Skeletal muscle tissue (tissue), 4 donors: ENCODE measurements around the gene CHST7. TPM values are rescaled to one million over a fixed set of nuclear protein-coding genes. Genes with fewer than 3 reads are reported as not detected.
"Not testable (repeated sequence)": the region's sequence is repeated elsewhere in the genome, so short reads cannot be mapped to it uniquely, and the experiment has no call there.

Source experiments
- H3K27ac ChIP-seq: one replicate; pipeline ENCODE4 v1.7.0; 2013; ENCODE audit warnings: mild to moderate bottlenecking, low read depth, low read length, inconsistent platforms
- H3K27me3 ChIP-seq, 3 donors: one replicate each; pipeline ENCODE4 v1.7.0; 2013; ENCODE audit warnings: low read length in 3 of 3; ENCODE audit not compliant: control insufficient read depth in 3 of 3, insufficient read depth in 3 of 3
- H3K36me3 ChIP-seq, 3 donors: one replicate each; pipeline ENCODE4 v1.7.0; 2013; ENCODE audit warnings: low read length in 3 of 3; ENCODE audit not compliant: control insufficient read depth in 3 of 3, insufficient read depth in 3 of 3
- H3K4me1 ChIP-seq, 3 donors: one replicate each; pipeline ENCODE4 v1.7.0; 2013; ENCODE audit warnings: low read length in 3 of 3, mild to moderate bottlenecking in 3 of 3; ENCODE audit not compliant: control insufficient read depth in 3 of 3, insufficient read depth in 3 of 3
- H3K4me3 ChIP-seq, 3 donors: one replicate each; pipeline ENCODE4 v1.7.0; 2013; ENCODE audit warnings: low read length in 3 of 3
- H3K9ac ChIP-seq, 3 donors: one replicate each; pipeline ENCODE4 v1.7.0; 2013; ENCODE audit warnings: low read length in 3 of 3, mild to moderate bottlenecking in 3 of 3, moderate library complexity in 2 of 3, low read depth in 1 of 3
- H3K9me3 ChIP-seq, 3 donors: one replicate each; pipeline ENCODE4 v1.7.0; 2013; ENCODE audit warnings: low read length in 3 of 3; ENCODE audit not compliant: control insufficient read depth in 3 of 3
- total RNA-seq: library from RNA; depleted of rRNA; stranded (reverse); fragments of >200 nt; gene quantifications from one replicate; pipeline ENCODE4 v1.2.3, GENCODE V29; 2014
- donor health status: Osteomylitis.

The CHST7 gene, protein sequence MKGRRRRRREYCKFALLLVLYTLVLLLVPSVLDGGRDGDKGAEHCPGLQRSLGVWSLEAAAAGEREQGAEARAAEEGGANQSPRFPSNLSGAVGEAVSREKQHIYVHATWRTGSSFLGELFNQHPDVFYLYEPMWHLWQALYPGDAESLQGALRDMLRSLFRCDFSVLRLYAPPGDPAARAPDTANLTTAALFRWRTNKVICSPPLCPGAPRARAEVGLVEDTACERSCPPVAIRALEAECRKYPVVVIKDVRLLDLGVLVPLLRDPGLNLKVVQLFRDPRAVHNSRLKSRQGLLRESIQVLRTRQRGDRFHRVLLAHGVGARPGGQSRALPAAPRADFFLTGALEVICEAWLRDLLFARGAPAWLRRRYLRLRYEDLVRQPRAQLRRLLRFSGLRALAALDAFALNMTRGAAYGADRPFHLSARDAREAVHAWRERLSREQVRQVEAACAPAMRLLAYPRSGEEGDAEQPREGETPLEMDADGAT
- 8.9 TPM for total RNA-seq

DNA sequence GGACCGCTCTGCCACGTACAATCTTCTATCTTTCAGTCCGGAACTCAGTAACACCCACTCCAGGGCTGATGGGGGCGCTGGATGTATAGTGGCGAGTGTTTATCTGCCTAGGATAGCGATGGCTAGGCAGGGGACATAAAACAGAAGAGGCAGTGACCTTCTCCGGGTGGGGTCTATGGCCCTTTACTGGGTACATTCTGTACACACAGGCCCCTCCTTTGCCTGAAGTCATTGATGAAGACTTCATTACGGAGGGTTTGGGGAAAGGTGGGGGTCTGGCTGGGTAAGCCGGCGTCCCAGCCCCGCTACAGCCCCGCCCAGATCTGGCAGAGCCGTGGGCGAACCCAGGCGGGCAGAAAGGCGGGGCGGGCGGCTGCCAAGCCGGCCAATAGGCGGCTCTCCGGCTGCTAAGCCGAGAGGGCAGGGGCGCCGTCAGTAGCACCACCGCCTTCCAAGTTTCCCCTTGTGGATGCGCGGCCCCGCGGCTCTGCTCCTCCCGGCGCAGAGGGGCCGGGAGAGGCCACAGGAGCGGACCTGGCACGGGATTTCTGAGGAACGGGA lies at the start of gene CHST7:
Gene CHST7, plus strand, starts transcription at position 435 of the 561 bp plus-strand sequence. CDS start 167 bp downstream, outside the sequence.
- H3K4me3 ChIP-seq: peak within 1 kb of the TSS; percentile 60 to 70 (median 68)
- H3K9me3 ChIP-seq: no peaks in the 10 kb centered on the region
- peaks cover 0 to 9% (median 2%) of the 10 kb centered on the region in 3 donors for H3K4me1 ChIP-seq
- no peaks in the 10 kb centered on the region for H3K36me3 ChIP-seq
- peaks cover 0 to 21% (median 11%) of the 10 kb centered on the region in 3 donors for H3K27me3 ChIP-seq
- H3K9ac ChIP-seq: peak within 1 kb of the TSS in 2 of 3 donors; percentile 14 to 40
- H3K27ac ChIP-seq: no peak within 1 kb of the TSS

DNA sequence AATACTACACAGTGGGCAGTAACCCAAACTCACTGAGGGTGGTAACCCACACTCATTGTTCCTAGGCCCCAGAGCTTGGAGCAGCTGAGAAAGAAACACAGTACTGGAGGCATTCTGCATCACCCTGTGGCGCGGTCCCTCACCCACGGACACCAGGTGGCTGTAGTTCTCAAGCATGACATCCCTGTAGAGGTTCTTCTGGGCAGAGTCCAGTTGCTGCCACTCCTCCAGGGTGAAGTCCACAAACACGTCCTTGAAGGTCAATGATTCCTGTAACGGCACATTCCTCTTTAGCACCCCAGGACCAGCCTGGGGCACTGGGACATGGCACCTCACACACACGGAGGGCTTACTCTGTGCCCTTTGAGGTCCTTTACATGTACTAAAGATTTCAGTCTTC lies 44.9 kb upstream of the CHST7 start:
- H3K9me3 ChIP-seq: not testable (repeated sequence)

GRCh38 chrX:46529740-46530403 lies 43.7 kb upstream of the CHST7 start:
- not testable (repeated sequence) for H3K4me3 ChIP-seq, H3K27ac ChIP-seq, H3K27me3 ChIP-seq, H3K4me1 ChIP-seq, H3K9me3 ChIP-seq, H3K9ac ChIP-seq, H3K36me3 ChIP-seq

More for the DNA sequence above, 44.9 kb upstream of the CHST7 start:
- not testable (repeated sequence) for H3K4me3 ChIP-seq, H3K27ac ChIP-seq, H3K4me1 ChIP-seq, H3K36me3 ChIP-seq, H3K27me3 ChIP-seq, H3K9ac ChIP-seq

GRCh38 chrX:46530404-46530908 lies 43.1 kb upstream of the CHST7 start:
- H3K9me3 ChIP-seq, H3K4me1 ChIP-seq, H3K9ac ChIP-seq, H3K36me3 ChIP-seq, H3K4me3 ChIP-seq, H3K27ac ChIP-seq, H3K27me3 ChIP-seq: not testable (repeated sequence)

DNA sequence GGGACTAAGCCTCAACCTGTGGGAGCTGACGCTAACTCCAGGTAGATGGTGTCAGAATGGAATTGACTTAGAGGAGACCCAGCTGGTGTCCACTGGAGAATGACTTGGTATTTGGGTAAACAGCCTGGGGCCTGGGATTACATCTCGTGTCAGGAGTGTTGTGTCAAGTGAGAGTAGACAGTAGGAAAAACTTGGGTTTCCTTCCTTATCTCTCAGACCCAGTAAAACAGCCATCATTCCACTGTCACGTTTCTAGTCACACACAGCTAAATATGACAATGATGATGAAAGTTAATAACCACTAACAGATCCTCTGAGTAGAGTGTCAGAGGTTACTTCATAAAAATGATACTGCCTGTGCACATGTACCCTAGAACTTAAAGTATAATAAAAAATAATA lies 42.1 kb upstream of the CHST7 start:
- Histone ChIP-seq H3K4me3 (no peak overlapping the region), H3K27ac (no peak overlapping the region), H3K4me1 (no peaks in the 10 kb centered on the region), H3K27me3 (no peaks in the 10 kb centered on the region), H3K9ac (no peak overlapping the region), H3K9me3 (no peaks in the 10 kb centered on the region), H3K36me3 (no peaks in the 10 kb centered on the region)

GRCh38 chrX:46543441-46543840 lies 30.1 kb upstream of the CHST7 start:
- Histone ChIP-seq H3K9ac (no peak overlapping the region), H3K36me3 (peaks cover 0 to 9% (median 7%) of the 10 kb centered on the region in 3 donors), H3K27ac (no peak overlapping the region), H3K4me3 (no peak overlapping the region), H3K4me1 (peaks cover 10 to 22% (median 11%) of the 10 kb centered on the region in 3 donors), H3K27me3 (no peaks in the 10 kb centered on the region), H3K9me3 (no peaks in the 10 kb centered on the region)

DNA sequence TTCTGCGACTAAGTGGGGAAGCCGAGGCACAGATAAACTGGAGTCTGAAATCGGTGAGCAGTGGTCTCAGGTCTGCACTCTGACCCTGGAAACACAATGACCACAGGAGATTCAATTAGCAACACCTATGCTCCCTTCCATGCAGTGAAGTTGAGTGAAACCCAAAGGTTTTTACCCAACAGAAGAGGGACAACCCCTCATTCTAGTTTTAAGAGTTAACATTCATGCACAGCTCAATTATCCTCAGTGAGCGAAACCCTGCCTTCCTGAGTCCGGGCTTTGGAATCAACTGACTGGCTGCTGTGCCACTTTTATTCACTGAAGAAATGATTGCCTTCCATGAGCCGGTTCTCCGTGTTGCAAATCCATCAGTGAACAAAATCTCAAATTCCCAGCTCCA lies 29.0 kb upstream of the CHST7 start:
- peaks cover 0 to 10% (median 7%) of the 10 kb centered on the region in 3 donors for H3K36me3 ChIP-seq
- H3K27ac ChIP-seq: peak overlapping the region; percentile 78
- not testable (repeated sequence) for H3K27me3 ChIP-seq, H3K9me3 ChIP-seq
- peak overlapping the region; percentile 88 to 90 (median 88) for H3K9ac ChIP-seq
- peaks cover 10 to 22% (median 11%) of the 10 kb centered on the region in 3 donors for H3K4me1 ChIP-seq
- peak overlapping the region; percentile 82 to 87 (median 83) for H3K4me3 ChIP-seq

GRCh38 chrX:46545111-46546005 lies 28.2 kb upstream of the CHST7 start, which contains the start of gene ZNF674:
Gene ZNF674, minus strand, starts transcription at chrX:46545421. Its CDS starts 3,334 bp downstream, at chrX:46542087.
- H3K9ac ChIP-seq: peak within 1 kb of the TSS; percentile 88 to 90 (median 88)
- peak within 1 kb of the TSS; percentile 82 to 87 (median 83) for H3K4me3 ChIP-seq
- H3K36me3 ChIP-seq: peaks cover 0 to 10% (median 7%) of the 10 kb centered on the region in 3 donors
- H3K27me3 ChIP-seq: no peaks in the 10 kb centered on the region
- H3K9me3 ChIP-seq: no peaks in the 10 kb centered on the region
- peaks cover 10 to 22% (median 11%) of the 10 kb centered on the region in 3 donors for H3K4me1 ChIP-seq
- peak within 1 kb of the TSS; percentile 78 for H3K27ac ChIP-seq

DNA sequence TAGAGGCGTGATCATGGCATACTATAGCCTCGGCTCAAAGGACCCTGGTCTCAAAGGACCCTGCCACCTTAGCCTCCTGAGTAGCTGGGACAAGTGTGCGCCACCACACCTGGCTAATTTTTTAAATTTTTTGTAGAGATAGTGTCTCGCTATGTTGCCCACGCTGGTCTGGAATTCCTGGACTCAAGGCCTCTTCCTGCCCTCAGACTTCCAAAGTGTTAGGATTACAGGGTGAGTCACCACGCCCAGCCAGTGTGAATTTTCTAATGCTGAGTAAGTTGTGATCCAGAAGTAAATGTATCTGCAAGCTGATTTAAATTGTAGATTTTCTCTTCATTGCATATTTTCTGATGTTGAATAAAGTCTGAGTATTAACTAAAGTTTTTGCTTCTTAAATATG lies 25.7 kb upstream of the CHST7 start:
- Histone ChIP-seq H3K9me3 (no peaks in the 10 kb centered on the region), H3K36me3 (peaks cover 0 to 10% (median 3%) of the 10 kb centered on the region in 3 donors), H3K9ac (no peak overlapping the region), H3K27me3 (no peaks in the 10 kb centered on the region), H3K4me1 (peaks cover 10 to 22% (median 11%) of the 10 kb centered on the region in 3 donors), H3K4me3 (no peak overlapping the region), H3K27ac (no peak overlapping the region)
